GM10266 (cell line): Measurements from ENCODE around the gene MYCT1.
"Not testable (repeated sequence)": the region's sequence is repeated elsewhere in the genome, so short reads cannot be mapped to it uniquely, and the experiment has no call there.

Experiments used
- DNase-seq: peaks from one replicate; pipeline ENCODE4 v3.0.0; 2012; ENCODE audit errors: extremely low spot score
- CTCF ChIP-seq: IDR thresholded peaks from 2 replicates; pipeline ENCODE4 v1.5.1; 2012; ENCODE audit warnings: mild to moderate bottlenecking, low read depth; ENCODE audit not compliant: control insufficient read depth, insufficient read depth; ENCODE audit errors: missing control alignments

The MYCT1 gene

GRCh38 chr6:152700427-152700826 lies 2.7 kb downstream of the MYCT1 start:
- TF ChIP-seq CTCF, result no peak
- no peak for DNase-seq

- no peak for TF ChIP-seq CTCF
- DNase-seq, result no peak
Measured at GRCh38 chr6:152701081-152701862, 3.6 kb downstream of the MYCT1 start.

DNA sequence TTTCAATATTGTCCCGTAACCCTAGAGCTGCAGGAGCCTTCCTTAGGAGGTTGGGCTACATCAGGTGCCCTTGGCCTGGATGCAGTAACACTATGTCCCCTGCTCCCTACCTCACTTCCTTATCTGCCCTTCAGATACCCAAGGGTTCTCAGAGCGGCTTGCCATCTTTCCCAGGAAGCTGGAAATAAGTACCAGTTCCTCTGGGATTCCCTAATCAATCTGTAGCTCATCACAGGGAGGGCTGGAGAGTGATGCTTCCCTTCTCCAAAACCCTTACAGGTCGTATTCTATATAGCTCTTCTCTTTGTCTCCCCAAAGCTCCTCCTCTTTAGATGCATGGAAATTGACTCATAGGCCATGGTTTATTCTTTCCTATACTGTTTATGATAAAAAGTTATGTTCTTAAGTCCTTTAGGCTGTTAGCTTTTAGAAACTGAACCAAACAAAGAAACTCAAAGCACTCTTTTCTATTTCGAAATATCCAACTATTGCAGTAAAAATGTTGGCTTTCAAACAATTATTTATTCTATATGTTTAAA lies 4.2 kb downstream of the MYCT1 start:
- TF ChIP-seq CTCF, result no peak

GRCh38 chr6:152703750-152704149 lies 6.1 kb downstream of the MYCT1 start:
- not testable (repeated sequence) for DNase-seq

More for the DNA sequence above, 4.2 kb downstream of the MYCT1 start:
- DNase-seq, result no peak

DNA sequence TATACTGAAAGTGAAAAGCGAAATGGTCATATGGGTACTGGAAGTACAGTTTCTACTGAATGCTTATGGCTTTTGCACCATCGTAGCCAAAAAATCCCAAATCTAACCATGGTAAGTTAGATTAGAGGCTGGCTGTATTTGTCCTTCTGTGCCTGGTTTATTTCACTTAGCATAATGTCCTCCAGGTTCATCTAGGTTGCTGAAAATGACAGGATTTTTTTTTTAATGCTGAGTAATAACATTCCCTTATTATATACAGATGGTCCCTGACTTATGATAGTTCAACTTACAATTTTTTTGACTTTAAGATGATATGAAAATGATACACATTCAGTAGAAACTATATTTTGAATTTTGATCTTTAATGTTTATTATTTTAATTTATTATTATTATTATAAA lies 7.6 kb downstream of the MYCT1 start:
- TF ChIP-seq CTCF, result no peak

GRCh38 chr6:152716322-152716721 lies 18.6 kb downstream of the MYCT1 start:
- no peak for DNase-seq
- no peak for TF ChIP-seq CTCF

More for the DNA sequence above, 7.6 kb downstream of the MYCT1 start:
- DNase-seq, result no peak

DNA sequence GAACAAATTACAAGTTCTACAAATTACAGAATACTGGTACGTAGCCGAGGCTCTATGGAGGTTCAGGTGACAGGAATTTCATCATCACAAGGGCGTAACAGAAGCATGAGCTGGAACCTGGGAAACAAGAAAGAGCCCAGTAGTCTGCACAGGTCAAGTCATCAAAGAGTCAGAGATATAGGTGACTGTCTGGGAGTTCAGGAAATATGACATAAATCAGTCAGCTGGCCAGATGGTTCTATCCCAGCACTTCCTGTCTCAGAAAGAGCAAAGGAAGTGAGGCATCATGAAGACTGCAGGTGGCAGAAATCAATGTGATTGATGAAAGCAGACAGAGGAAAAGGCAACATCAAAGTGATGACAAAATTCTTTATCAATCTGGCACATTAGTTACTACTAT lies 23.3 kb downstream of the MYCT1 start:
- DNase-seq, result no peak
- no peak for TF ChIP-seq CTCF
